ENCODE results near the gene ZNF341.

DNA sequence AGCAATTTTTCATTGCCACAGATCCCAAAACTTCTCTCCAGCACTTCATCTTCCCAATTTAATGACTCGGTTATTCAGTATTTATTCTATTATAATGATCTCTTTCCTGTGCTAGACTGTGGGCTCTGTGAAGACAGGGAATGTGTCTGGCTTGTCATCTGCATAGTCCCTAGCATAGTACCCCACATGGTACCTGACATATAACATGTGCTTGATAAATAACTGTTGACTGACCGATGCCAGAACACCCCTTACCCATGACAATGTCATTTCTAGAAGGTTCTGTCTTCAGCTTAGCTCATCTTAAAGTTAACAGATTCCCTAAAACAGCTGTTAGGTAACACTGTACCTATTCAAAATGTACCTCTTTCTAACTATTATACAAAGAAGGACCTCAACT is 15.3 kb upstream of the ZNF341 start:
- TF ChIP-seq, protein P1, sequence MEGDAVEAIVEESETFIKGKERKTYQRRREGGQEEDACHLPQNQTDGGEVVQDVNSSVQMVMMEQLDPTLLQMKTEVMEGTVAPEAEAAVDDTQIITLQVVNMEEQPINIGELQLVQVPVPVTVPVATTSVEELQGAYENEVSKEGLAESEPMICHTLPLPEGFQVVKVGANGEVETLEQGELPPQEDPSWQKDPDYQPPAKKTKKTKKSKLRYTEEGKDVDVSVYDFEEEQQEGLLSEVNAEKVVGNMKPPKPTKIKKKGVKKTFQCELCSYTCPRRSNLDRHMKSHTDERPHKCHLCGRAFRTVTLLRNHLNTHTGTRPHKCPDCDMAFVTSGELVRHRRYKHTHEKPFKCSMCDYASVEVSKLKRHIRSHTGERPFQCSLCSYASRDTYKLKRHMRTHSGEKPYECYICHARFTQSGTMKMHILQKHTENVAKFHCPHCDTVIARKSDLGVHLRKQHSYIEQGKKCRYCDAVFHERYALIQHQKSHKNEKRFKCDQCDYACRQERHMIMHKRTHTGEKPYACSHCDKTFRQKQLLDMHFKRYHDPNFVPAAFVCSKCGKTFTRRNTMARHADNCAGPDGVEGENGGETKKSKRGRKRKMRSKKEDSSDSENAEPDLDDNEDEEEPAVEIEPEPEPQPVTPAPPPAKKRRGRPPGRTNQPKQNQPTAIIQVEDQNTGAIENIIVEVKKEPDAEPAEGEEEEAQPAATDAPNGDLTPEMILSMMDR (IDR thresholded peaks at IDR 0.05; ENCODE audit: borderline replicate concordance, extremely low read depth, low read length, poor library complexity, severe bottlenecking) = no peak
- no peak for TF ChIP-seq EZH2 (IDR thresholded peaks at IDR 0.05; ENCODE audit: borderline replicate concordance, low read depth, low read length, severe bottlenecking)

All from DND-41 (cell line).